T-helper 2 cell treated with Interferon-gamma antibody and Interleukin-4, amounts not matched to agents 5 μg/mL and 100 μg/mL, for 36 hours (primary cell): ENCODE measurements around the gene HMGA1.

Experiments
- DNase-seq: peaks from one replicate; pipeline ENCODE4 v3.0.0; 2021; ENCODE audit warnings: low spot score
- H3K27ac Mint-ChIP-seq: one replicate; pipeline ENCODE4 v1.8.0; 2021; ENCODE audit warnings: mild to moderate bottlenecking, mixed read lengths
- H3K27me3 Mint-ChIP-seq: one replicate; pipeline ENCODE4 v1.8.0; 2021; ENCODE audit warnings: low read depth, mixed read lengths
- H3K36me3 Mint-ChIP-seq: one replicate; pipeline ENCODE4 v1.8.0; 2021; ENCODE audit warnings: low read depth, mixed read lengths
- H3K4me1 Mint-ChIP-seq: one replicate; pipeline ENCODE4 v1.8.0; 2021; ENCODE audit warnings: low read depth, mixed read lengths
- H3K4me3 Mint-ChIP-seq: one replicate; pipeline ENCODE4 v1.8.0; 2022; ENCODE audit warnings: mild to moderate bottlenecking, moderate library complexity, mixed read lengths
- H3K9me3 Mint-ChIP-seq: one replicate; pipeline ENCODE4 v1.8.0; 2021; ENCODE audit warnings: mixed read lengths

Gene HMGA1

GRCh38 chr6:34230653-34231371 is 5.9 kb upstream of the HMGA1 start:
- Mint-ChIP-seq H3K9me3 (no peaks in the 10 kb centered on the region), H3K27me3 (no peaks in the 10 kb centered on the region), H3K36me3 (no peaks in the 10 kb centered on the region), H3K27ac (no peak overlapping the region), H3K4me3 (no peak overlapping the region), H3K4me1 (peaks cover 23% of the 10 kb centered on the region)
- no peak for DNase-seq

GRCh38 chr6:34231566-34232336 is 4.9 kb upstream of the HMGA1 start:
- H3K4me3 Mint-ChIP-seq = no peak overlapping the region
- no peak for DNase-seq
- no peaks in the 10 kb centered on the region for H3K36me3 Mint-ChIP-seq
- H3K27ac Mint-ChIP-seq = no peak overlapping the region
- no peaks in the 10 kb centered on the region for H3K9me3 Mint-ChIP-seq
- peaks cover 25% of the 10 kb centered on the region for H3K4me1 Mint-ChIP-seq
- no peaks in the 10 kb centered on the region for H3K27me3 Mint-ChIP-seq

GRCh38 chr6:34232901-34233300 is 3.8 kb upstream of the HMGA1 start:
- Mint-ChIP-seq H3K36me3 (no peaks in the 10 kb centered on the region), H3K9me3 (no peaks in the 10 kb centered on the region), H3K27me3 (no peaks in the 10 kb centered on the region), H3K4me1 (peaks cover 15% of the 10 kb centered on the region), H3K27ac (no peak overlapping the region), H3K4me3 (no peak overlapping the region)
- no peak for DNase-seq

GRCh38 chr6:34233867-34234266 is 2.8 kb upstream of the HMGA1 start:
- Mint-ChIP-seq H3K4me3 (no peak overlapping the region), H3K27me3 (no peaks in the 10 kb centered on the region), H3K36me3 (peaks cover 7% of the 10 kb centered on the region), H3K27ac (no peak overlapping the region), H3K9me3 (no peaks in the 10 kb centered on the region), H3K4me1 (peaks cover 22% of the 10 kb centered on the region)
- DNase-seq = no peak

GRCh38 chr6:34234667-34235306 is 1.9 kb upstream of the HMGA1 start:
- peak overlapping the region; percentile 81 for H3K27ac Mint-ChIP-seq
- peaks cover 25% of the 10 kb centered on the region for H3K4me1 Mint-ChIP-seq
- H3K36me3 Mint-ChIP-seq = peaks cover 11% of the 10 kb centered on the region
- H3K9me3 Mint-ChIP-seq = no peaks in the 10 kb centered on the region
- H3K4me3 Mint-ChIP-seq = peak overlapping the region; percentile 34
- H3K27me3 Mint-ChIP-seq = no peaks in the 10 kb centered on the region
- DNase-seq = no peak

GRCh38 chr6:34235307-34236130 is 1.2 kb upstream of the HMGA1 start:
- no peaks in the 10 kb centered on the region for H3K9me3 Mint-ChIP-seq
- no peaks in the 10 kb centered on the region for H3K27me3 Mint-ChIP-seq
- H3K4me1 Mint-ChIP-seq = peaks cover 30% of the 10 kb centered on the region

GRCh38 chr6:34236131-34236442 is 586 bp upstream of the HMGA1 start:
- Mint-ChIP-seq H3K27ac (peak overlapping the region; percentile 96), H3K9me3 (no peaks in the 10 kb centered on the region), H3K36me3 (peaks cover 21% of the 10 kb centered on the region), H3K27me3 (no peaks in the 10 kb centered on the region), H3K4me1 (peaks cover 30% of the 10 kb centered on the region), H3K4me3 (peak overlapping the region; percentile 90)
- DNase-seq = no peak

More at GRCh38 chr6:34235307-34236130, 1.2 kb upstream of the HMGA1 start:
- peak; percentile 75 for DNase-seq
- Mint-ChIP-seq H3K36me3 (peaks cover 16% of the 10 kb centered on the region), H3K4me3 (peak overlapping the region; percentile 90), H3K27ac (peak overlapping the region; percentile 96)

- Mint-ChIP-seq H3K27me3 (no peaks in the 10 kb centered on the region), H3K36me3 (peaks cover 30% of the 10 kb centered on the region), H3K9me3 (no peaks in the 10 kb centered on the region), H3K4me1 (peaks cover 42% of the 10 kb centered on the region), H3K27ac (no peak overlapping the region), H3K4me3 (no peak overlapping the region)
- peak; percentile 32 for DNase-seq
These were observed 646 bp downstream of the HMGA1 start for GRCh38 chr6:34237316-34237721.

GRCh38 chr6:34237722-34238584 is 1.3 kb downstream of the HMGA1 start:
- Mint-ChIP-seq H3K27me3 (no peaks in the 10 kb centered on the region), H3K4me1 (peaks cover 47% of the 10 kb centered on the region), H3K9me3 (no peaks in the 10 kb centered on the region), H3K27ac (peak overlapping the region; percentile 96), H3K36me3 (peaks cover 36% of the 10 kb centered on the region), H3K4me3 (peak overlapping the region; percentile 91)
- DNase-seq = peak; percentile 77

GRCh38 chr6:34238585-34239499 is 2.2 kb downstream of the HMGA1 start:
- Mint-ChIP-seq H3K9me3 (no peaks in the 10 kb centered on the region), H3K4me3 (peak overlapping the region; percentile 91), H3K4me1 (peaks cover 55% of the 10 kb centered on the region), H3K27me3 (no peaks in the 10 kb centered on the region), H3K36me3 (peaks cover 44% of the 10 kb centered on the region), H3K27ac (peak overlapping the region; percentile 89)
- no peak for DNase-seq

GRCh38 chr6:34239500-34239825 is 2.8 kb downstream of the HMGA1 start:
- peak overlapping the region; percentile 91 for H3K4me3 Mint-ChIP-seq
- peaks cover 53% of the 10 kb centered on the region for H3K4me1 Mint-ChIP-seq
- peaks cover 44% of the 10 kb centered on the region for H3K36me3 Mint-ChIP-seq
- H3K9me3 Mint-ChIP-seq = no peaks in the 10 kb centered on the region
- DNase-seq = no peak
- no peaks in the 10 kb centered on the region for H3K27me3 Mint-ChIP-seq
- H3K27ac Mint-ChIP-seq = peak overlapping the region; percentile 89

- DNase-seq = no peak
- Mint-ChIP-seq H3K9me3 (no peaks in the 10 kb centered on the region), H3K4me1 (peaks cover 53% of the 10 kb centered on the region), H3K27ac (peak overlapping the region; percentile 36), H3K36me3 (peaks cover 44% of the 10 kb centered on the region), H3K4me3 (no peak overlapping the region), H3K27me3 (no peaks in the 10 kb centered on the region)
These were observed 3.2 kb downstream of the HMGA1 start for GRCh38 chr6:34239893-34240292.
